ENCODE results near the gene USP20. TPM values are rescaled to one million over a fixed set of nuclear protein-coding genes. Genes with fewer than 3 reads are reported as not detected.
A peak's percentile ranks its signal among the peaks of the same experiment; 100 is the strongest.

Gene USP20
- total RNA-seq, 3 donors from 2014 or later (not counting 1 experiment from before 2014, with no cell fraction given) = 66.8 to 86.1 (median 80.3) TPM

DNA sequence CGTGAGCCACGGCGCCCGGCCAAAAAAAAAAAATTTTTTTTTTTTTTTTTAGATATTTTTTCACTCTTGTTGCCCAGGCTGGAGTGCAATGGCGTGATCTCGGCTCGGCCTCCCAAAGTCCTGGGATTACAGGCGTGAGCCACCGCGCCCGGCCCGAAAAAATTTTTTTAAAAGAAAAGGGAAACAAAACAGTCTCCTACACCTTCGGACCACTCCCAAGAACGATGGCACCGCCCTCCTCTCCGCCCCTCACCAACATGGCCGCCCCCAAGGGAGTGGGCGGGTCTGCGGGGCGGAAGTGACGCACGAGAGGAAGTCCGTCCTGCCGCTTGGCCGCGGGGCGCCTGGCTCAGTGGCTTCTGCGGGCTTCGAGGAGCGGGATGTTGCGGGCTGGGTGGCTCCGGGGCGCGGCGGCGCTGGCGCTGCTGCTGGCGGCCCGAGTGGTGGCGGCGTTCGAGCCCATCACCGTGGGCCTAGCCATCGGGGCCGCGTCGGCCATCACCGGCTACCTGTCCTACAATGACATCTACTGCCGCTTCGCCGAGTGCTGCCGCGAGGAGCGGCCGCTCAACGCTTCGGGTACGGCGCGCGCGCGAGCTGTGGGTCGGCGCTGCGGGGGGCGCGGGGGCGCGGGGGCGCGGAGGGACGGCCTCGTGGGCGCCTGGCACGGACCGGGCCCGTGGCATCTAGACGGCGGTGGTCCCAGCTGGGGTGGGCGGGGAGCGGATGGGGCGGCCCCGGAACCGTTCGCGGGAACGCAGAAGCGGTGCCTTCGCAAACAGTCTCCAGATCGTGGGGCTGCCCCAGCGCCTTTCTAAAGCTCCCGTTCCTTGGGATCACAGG is 32.2 kb upstream of the USP20 start, which contains the start of gene TOR1B:
Gene TOR1B (plus strand): TSS at position 352 of the 843 bp plus-strand sequence. CDS start 29 bp downstream, at position 381.
- intact Hi-C loops (cut with micrococcal nuclease) = no loop called here
- TF ChIP-seq, protein P1, sequence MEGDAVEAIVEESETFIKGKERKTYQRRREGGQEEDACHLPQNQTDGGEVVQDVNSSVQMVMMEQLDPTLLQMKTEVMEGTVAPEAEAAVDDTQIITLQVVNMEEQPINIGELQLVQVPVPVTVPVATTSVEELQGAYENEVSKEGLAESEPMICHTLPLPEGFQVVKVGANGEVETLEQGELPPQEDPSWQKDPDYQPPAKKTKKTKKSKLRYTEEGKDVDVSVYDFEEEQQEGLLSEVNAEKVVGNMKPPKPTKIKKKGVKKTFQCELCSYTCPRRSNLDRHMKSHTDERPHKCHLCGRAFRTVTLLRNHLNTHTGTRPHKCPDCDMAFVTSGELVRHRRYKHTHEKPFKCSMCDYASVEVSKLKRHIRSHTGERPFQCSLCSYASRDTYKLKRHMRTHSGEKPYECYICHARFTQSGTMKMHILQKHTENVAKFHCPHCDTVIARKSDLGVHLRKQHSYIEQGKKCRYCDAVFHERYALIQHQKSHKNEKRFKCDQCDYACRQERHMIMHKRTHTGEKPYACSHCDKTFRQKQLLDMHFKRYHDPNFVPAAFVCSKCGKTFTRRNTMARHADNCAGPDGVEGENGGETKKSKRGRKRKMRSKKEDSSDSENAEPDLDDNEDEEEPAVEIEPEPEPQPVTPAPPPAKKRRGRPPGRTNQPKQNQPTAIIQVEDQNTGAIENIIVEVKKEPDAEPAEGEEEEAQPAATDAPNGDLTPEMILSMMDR (IDR thresholded peaks at IDR 0.05) = no peak

DNA sequence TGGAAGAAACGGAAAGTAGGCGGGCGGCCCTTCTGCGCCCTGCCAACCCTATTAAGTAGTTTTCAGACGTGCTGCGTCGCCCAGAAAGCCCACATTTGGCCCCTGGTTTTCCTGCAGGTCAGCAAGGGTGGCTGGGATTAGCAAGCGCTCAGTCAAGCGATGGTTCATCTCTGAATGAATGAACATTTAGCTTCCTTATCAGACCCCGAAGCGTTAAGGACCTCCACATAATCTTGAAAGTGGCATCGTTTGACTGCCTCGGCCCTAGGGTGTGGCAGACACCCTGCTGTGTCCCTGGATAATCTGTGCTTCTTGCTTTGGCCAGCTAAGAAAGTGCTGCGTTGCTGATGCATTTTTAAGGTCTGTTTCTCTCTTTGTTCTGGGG is 31.6 kb upstream of the USP20 start:
- H3K9me3 ChIP-seq (ENCODE audit: control insufficient read depth, insufficient read depth, low read length) = no peaks in the 10 kb centered on the region
- 3% methylated on average over 14 of the region's 14 CpGs for WGBS (ENCODE audit: insufficient coverage)

More for the DNA sequence above, 32.2 kb upstream of the USP20 start, which contains the start of gene TOR1B:
- H3K27ac Mint-ChIP-seq = peak within 1 kb of the TSS; percentile 81 to 88
- DNase-seq (peak; percentile 96), ATAC-seq (peak; percentile 95 to 96 (median 95))
- H3K4me1 ChIP-seq (ENCODE audit: control insufficient read depth, insufficient read depth, low read length) = peaks cover 13% of the 10 kb centered on the region
- peaks cover 13% of the 10 kb centered on the region for H3K36me3 ChIP-seq (ENCODE audit: control insufficient read depth, insufficient read depth, low read length)
- no peaks in the 10 kb centered on the region for H3K9me3 Mint-ChIP-seq
- under 1% methylated on average over 93 of the region's 93 CpGs for WGBS (ENCODE audit: insufficient coverage)
- peak within 1 kb of the TSS; percentile 92 for H3K4me3 Mint-ChIP-seq
- peak within 1 kb of the TSS; percentile 72 for H3K27ac ChIP-seq (ENCODE audit: low read length)
- H3K4me1 Mint-ChIP-seq = peaks cover 19 to 26% of the 10 kb centered on the region in 2 donors
- no peaks in the 10 kb centered on the region for H3K9me3 ChIP-seq (ENCODE audit: control insufficient read depth, insufficient read depth, low read length)
- peak within 1 kb of the TSS; percentile 47 for H3K4me3 ChIP-seq (ENCODE audit: low read length)
- no peaks in the 10 kb centered on the region for H3K36me3 Mint-ChIP-seq
- H3K27me3 Mint-ChIP-seq (ENCODE audit: low read depth in 2 of 2) = no peaks in the 10 kb centered on the region
- H3K27me3 ChIP-seq (ENCODE audit: control insufficient read depth, insufficient read depth, low read length) = no peaks in the 10 kb centered on the region

GRCh38 chr9:129806061-129806460 is 29.2 kb upstream of the USP20 start:
- Mint-ChIP-seq H3K9me3 (no peaks in the 10 kb centered on the region), H3K36me3 (no peaks in the 10 kb centered on the region), H3K4me3 (peak overlapping the region; percentile 38), H3K27ac (peak overlapping the region in 1 of 2 donors; percentile 68), H3K4me1 (peaks cover 19 to 31% of the 10 kb centered on the region in 2 donors), H3K27me3 (ENCODE audit: low read depth in 2 of 2) (no peaks in the 10 kb centered on the region)
- DNase-seq = no peak
- TF ChIP-seq, protein P1 (IDR thresholded peaks at IDR 0.05) = no peak
- Histone ChIP-seq H3K36me3 (ENCODE audit: control insufficient read depth, insufficient read depth, low read length) (peaks cover 32% of the 10 kb centered on the region), H3K9me3 (ENCODE audit: control insufficient read depth, insufficient read depth, low read length) (no peaks in the 10 kb centered on the region), H3K27me3 (ENCODE audit: control insufficient read depth, insufficient read depth, low read length) (no peaks in the 10 kb centered on the region), H3K4me1 (ENCODE audit: control insufficient read depth, insufficient read depth, low read length) (peaks cover 13% of the 10 kb centered on the region), H3K4me3 (ENCODE audit: low read length) (no peak overlapping the region), H3K27ac (ENCODE audit: low read length) (no peak overlapping the region)
- WGBS (ENCODE audit: insufficient coverage) = 84% methylated on average over 3 of the region's 4 CpGs
- no peak for ATAC-seq
- intact Hi-C loops (cut with micrococcal nuclease) = no loop called here

More for the DNA sequence above, 31.6 kb upstream of the USP20 start:
- peak overlapping the region; percentile 47 for H3K4me3 ChIP-seq (ENCODE audit: low read length)
- TF ChIP-seq, protein P1 (IDR thresholded peaks at IDR 0.05) = no peak
- Mint-ChIP-seq H3K27ac (peak overlapping the region; percentile 81 to 88), H3K4me1 (peaks cover 19 to 26% of the 10 kb centered on the region in 2 donors), H3K36me3 (no peaks in the 10 kb centered on the region), H3K27me3 (ENCODE audit: low read depth in 2 of 2) (no peaks in the 10 kb centered on the region), H3K9me3 (no peaks in the 10 kb centered on the region), H3K4me3 (peak overlapping the region; percentile 92)
- peaks cover 13% of the 10 kb centered on the region for H3K4me1 ChIP-seq (ENCODE audit: control insufficient read depth, insufficient read depth, low read length)
- no peak for DNase-seq
- no peak for ATAC-seq
- peak overlapping the region; percentile 28 for H3K27ac ChIP-seq (ENCODE audit: low read length)
- peaks cover 13% of the 10 kb centered on the region for H3K36me3 ChIP-seq (ENCODE audit: control insufficient read depth, insufficient read depth, low read length)
- intact Hi-C loops (cut with micrococcal nuclease) = no loop called here
- no peaks in the 10 kb centered on the region for H3K27me3 ChIP-seq (ENCODE audit: control insufficient read depth, insufficient read depth, low read length)

Measured in natural killer cell (primary cell).